HepG2 (cell line): ENCODE measurements around the gene UNC5B. TPM values are rescaled to one million over a fixed set of nuclear protein-coding genes. Genes with fewer than 3 reads are reported as not detected.

ENCODE experiments used
- ATAC-seq: fragments of 200-7000 bp; cut with Tn5 transposase; 3 replicates; pipeline ENCODE4 v1.9.1; 2020; ENCODE audit warnings: mild to moderate bottlenecking, moderate library complexity
- BruUV-seq: library from RNA; stranded (reverse); fragments of 400-500 nt; replicated peaks from 2 replicates; lab custom pipeline; 2021; lab: Mats Ljungman, UMichigan
- CTCF ChIA-PET: fragments of 300-600 bp; formaldehyde crosslinking; extraction: SDS; loops from one replicate; lab custom pipeline; 2021; ENCODE audit warnings: low total read pairs, inconsistent platforms, low intra/inter-chr PET ratio; lab: Yijun Ruan, JAX
- POLR2A ChIA-PET: fragments of 350-600 bp; sonication (Branson Sonifier 250); formaldehyde crosslinking; loops from one replicate; lab custom pipeline; 2020; ENCODE audit warnings: antibody characterized with exemption, inconsistent platforms; lab: Yijun Ruan, JAX
- DNase-seq: peaks from one replicate; pipeline ENCODE4 v3.0.0-alpha.2; 2015; ENCODE audit warnings: low spot score
- FAIRE-seq: peaks from 3 replicates; lab custom pipeline; 2011; peaks lifted over from hg19 to GRCh38; lab: Jason Lieb, UNC
- H2AFZ ChIP-seq: one replicate; pipeline ENCODE4 v1.6.1; 2011; ENCODE audit warnings: low read length, inconsistent platforms
- H3K27ac ChIP-seq: fragments of 300-600 bp; 3 replicates; pipeline ENCODE4 v1.8.0; 2011; ENCODE audit warnings: mixed run types, mild to moderate bottlenecking, mixed read lengths, low read length, inconsistent platforms; ENCODE audit not compliant: insufficient read depth; ENCODE audit errors: extremely low read length
- H3K27me3 ChIP-seq, 2 experiments: fragments of 200-600 bp in 1 of 2; 2 replicates in 1 of 2; 3 replicates in 1 of 2; pipeline versions ENCODE4 v1.6.0 to v1.8.0; 2011; ENCODE audit warnings: low read length in 2 of 2, mild to moderate bottlenecking in 2 of 2, moderate library complexity in 2 of 2, inconsistent platforms in 1 of 2; ENCODE audit not compliant: insufficient read depth in 2 of 2, control insufficient read depth in 1 of 2
- H3K36me3 ChIP-seq, 2 experiments: fragments of 200-600 bp in 1 of 2; replicated peaks in 1 of 2; 2 replicates in 1 of 2; 3 replicates in 1 of 2; pipeline versions ENCODE4 v1.5.1 to v1.8.0; 2011; ENCODE audit warnings: low read length in 2 of 2, inconsistent platforms in 1 of 2; ENCODE audit not compliant: insufficient read depth in 2 of 2, control insufficient read depth in 1 of 2
- H3K4me1 ChIP-seq: 2 replicates; pipeline ENCODE4 v1.5.1; 2012; ENCODE audit warnings: low read length, inconsistent platforms; ENCODE audit not compliant: insufficient read depth
- H3K4me2 ChIP-seq: 2 replicates; pipeline ENCODE4 v1.6.0; 2011; ENCODE audit warnings: low read depth, low read length, inconsistent platforms
- H3K4me3 ChIP-seq, 3 experiments: fragments of 200-600 bp in 1 of 3; sonication (generic), shearing (Covaris generic) in 1 of 3; replicated peaks in 1 of 3; 2 replicates each; pipeline ENCODE4 v1.5.1; 2011 to 2016; ENCODE audit warnings: low read length in 3 of 3, inconsistent platforms in 2 of 3, low read depth in 2 of 3, mild to moderate bottlenecking in 2 of 3, control low read depth in 1 of 3, mixed read lengths in 1 of 3; ENCODE audit not compliant: insufficient read depth in 1 of 3
- H3K79me2 ChIP-seq: one replicate; pipeline ENCODE4 v1.6.1; 2011; ENCODE audit warnings: low read length, inconsistent platforms; ENCODE audit not compliant: insufficient read depth
- H3K9ac ChIP-seq: 2 replicates; pipeline ENCODE4 v1.6.0; 2011; ENCODE audit warnings: mild to moderate bottlenecking, low read depth, low read length, inconsistent platforms; ENCODE audit not compliant: insufficient read depth
- H3K9me3 ChIP-seq: 2 replicates; pipeline ENCODE4 v1.5.1; 2012; ENCODE audit warnings: mild to moderate bottlenecking, low read length
- H4K20me1 ChIP-seq: 2 replicates; pipeline ENCODE4 v1.6.0; 2011; ENCODE audit warnings: inconsistent platforms, mild to moderate bottlenecking, low read length, moderate library complexity; ENCODE audit not compliant: insufficient read depth
- GATAD2A ChIP-seq: IDR thresholded peaks from 2 replicates; pipeline ENCODE4 v1.6.1; 2016
- NR2F1 ChIP-seq, 2 experiments: fragments of 450-650 bp in 1 of 2; formaldehyde crosslinking in 1 of 2; IDR thresholded peaks; 2 replicates each; pipeline versions ENCODE4 v1.5.0 to v1.6.1; 2016 to 2020; ENCODE audit warnings: mild to moderate bottlenecking in 1 of 2, missing compliant biosample characterization in 1 of 2, missing genetic modification reagents in 1 of 2, moderate library complexity in 1 of 2
- ZBTB10 ChIP-seq: sonication (generic); formaldehyde crosslinking; IDR thresholded peaks from 2 replicates; pipeline ENCODE4 v1.4.0; 2020; ENCODE audit warnings: missing genetic modification reagents, borderline replicate concordance
- ZFAT ChIP-seq: sonication (generic); formaldehyde crosslinking; conservative IDR thresholded peaks from 2 replicates; pipeline ENCODE4 v1.8.1; 2023; ENCODE audit warnings: missing genetic modification reagents, inconsistent platforms
- ZNF800 ChIP-seq: sonication (generic); formaldehyde crosslinking; IDR thresholded peaks from 2 replicates; pipeline ENCODE4 v1.4.0; 2020; ENCODE audit warnings: missing genetic modification reagents
- ZSCAN30 ChIP-seq: sonication (generic); formaldehyde crosslinking; IDR thresholded peaks from 2 replicates; pipeline ENCODE4 v1.5.0; 2020; ENCODE audit warnings: mild to moderate bottlenecking, missing genetic modification reagents
- WGBS: methylation state at CpG from one replicate; pipeline ENCODE4 v1.1.6; 2017; ENCODE audit warnings: low lambda C conversion rate; 5-methylcytosine and 5-hydroxymethylcytosine counted together
- in situ Hi-C: cut with HindIII; loops from 2 replicates; pipeline ENCODE4 v1.10.0; 2017; ENCODE audit warnings: low pct_unique_long_range_greater_than_20kb; ENCODE audit not compliant: extremely low pct_ligation_motif_present
- intact Hi-C: fragments of 100-400 bp; cut with micrococcal nuclease; formaldehyde crosslinking; loops from one replicate; pipeline ENCODE4 v1.10.0; 2022; ENCODE audit not compliant: unreplicated experiment
- polyA plus RNA-seq, 8 experiments: library from polyadenylated mRNA; depleted of rRNA in 3 of 8; stranded (reverse) in 7 of 8; unstranded in 1 of 8; fragments of >200 nt; fragmentation: Illumina TruSeq in 4 of 8; extraction: Trizol in 4 of 8; gene quantifications; 2 replicates each; pipeline versions ENCODE4 v1.2.1 to v1.2.3, GENCODE V29; 2011 to 2016; ENCODE audit warnings: low read depth in 4 of 8, missing spikeins in 1 of 8, mixed read lengths in 1 of 8; ENCODE audit not compliant: insufficient read depth in 1 of 8
- total RNA-seq, 5 experiments: library from RNA; depleted of rRNA; stranded (reverse); fragments of >200 nt; fragmentation: Illumina TruSeq; extraction: Trizol; gene quantifications; 2 replicates each; pipeline ENCODE4 v1.2.3, GENCODE V29; 2016; ENCODE audit warnings: low read depth in 1 of 5

UNC5B gene
- total and polyA plus RNA-seq, 2 of the 13 experiments (the other 11 are each of a cell fraction or from before 2014, with no cell fraction given) = 0.07 TPM

GRCh38 chr10:71188201-71188600 lies 24.2 kb upstream of the UNC5B start:
- ChIA-PET POLR2A (no interaction called here), CTCF (no interaction called here)
- FAIRE-seq (no peak), DNase-seq (no peak), ATAC-seq (no peak)
- Histone ChIP-seq H2AFZ (no peak overlapping the region), H3K4me3 (no peak overlapping the region), H3K79me2 (no peaks in the 10 kb centered on the region), H3K9me3 (no peaks in the 10 kb centered on the region), H3K4me2 (no peak overlapping the region), H3K27ac (no peak overlapping the region), H3K27me3 (peaks cover 4 to 23% of the 10 kb centered on the region in 2 experiments; a peak in 3 of 5 replicates), H4K20me1 (no peaks in the 10 kb centered on the region), H3K36me3 (no peaks in the 10 kb centered on the region), H3K9ac (no peak overlapping the region), H3K4me1 (no peaks in the 10 kb centered on the region)
- no peak for TF ChIP-seq ZNF800 (CRISPR knock-in tag)
- no peak for TF ChIP-seq ZSCAN30
- no peak for TF ChIP-seq ZBTB10
- TF ChIP-seq NR2F1 (CRISPR knock-in tag; IDR thresholded peaks at IDR 0.05) = no peak
- no peak for TF ChIP-seq GATAD2A (CRISPR knock-in tag)
- TF ChIP-seq ZFAT (CRISPR knock-in tag) = no peak
- no TSS peak for BruUV-seq
- intact Hi-C loops = no loop called here
- 0% methylated on average over 1 of the region's 1 CpG for WGBS
- in situ Hi-C loops = no loop called here
